Left renal pelvis (tissue), 4 donors: ENCODE measurements around the gene PRRT1. TPM values are rescaled to one million over a fixed set of nuclear protein-coding genes. Genes with fewer than 3 reads are reported as not detected.

Source experiments
- DNase-seq, 4 donors: peaks; one replicate each; pipeline ENCODE4 v3.0.0-alpha.2; 2013; ENCODE audit warnings: low read depth in 4 of 4, low spot score in 3 of 4
- polyA plus RNA-seq, 4 donors: library from polyadenylated mRNA; unstranded; fragments of 120-200 nt; gene quantifications; one replicate each; pipeline ENCODE4 v1.2.1, GENCODE V29; 2013; ENCODE audit not compliant: insufficient read length in 4 of 4

PRRT1 gene
- polyA plus RNA-seq, 4 donors = 2.5 to 5.4 (median 3.4) TPM

DNA sequence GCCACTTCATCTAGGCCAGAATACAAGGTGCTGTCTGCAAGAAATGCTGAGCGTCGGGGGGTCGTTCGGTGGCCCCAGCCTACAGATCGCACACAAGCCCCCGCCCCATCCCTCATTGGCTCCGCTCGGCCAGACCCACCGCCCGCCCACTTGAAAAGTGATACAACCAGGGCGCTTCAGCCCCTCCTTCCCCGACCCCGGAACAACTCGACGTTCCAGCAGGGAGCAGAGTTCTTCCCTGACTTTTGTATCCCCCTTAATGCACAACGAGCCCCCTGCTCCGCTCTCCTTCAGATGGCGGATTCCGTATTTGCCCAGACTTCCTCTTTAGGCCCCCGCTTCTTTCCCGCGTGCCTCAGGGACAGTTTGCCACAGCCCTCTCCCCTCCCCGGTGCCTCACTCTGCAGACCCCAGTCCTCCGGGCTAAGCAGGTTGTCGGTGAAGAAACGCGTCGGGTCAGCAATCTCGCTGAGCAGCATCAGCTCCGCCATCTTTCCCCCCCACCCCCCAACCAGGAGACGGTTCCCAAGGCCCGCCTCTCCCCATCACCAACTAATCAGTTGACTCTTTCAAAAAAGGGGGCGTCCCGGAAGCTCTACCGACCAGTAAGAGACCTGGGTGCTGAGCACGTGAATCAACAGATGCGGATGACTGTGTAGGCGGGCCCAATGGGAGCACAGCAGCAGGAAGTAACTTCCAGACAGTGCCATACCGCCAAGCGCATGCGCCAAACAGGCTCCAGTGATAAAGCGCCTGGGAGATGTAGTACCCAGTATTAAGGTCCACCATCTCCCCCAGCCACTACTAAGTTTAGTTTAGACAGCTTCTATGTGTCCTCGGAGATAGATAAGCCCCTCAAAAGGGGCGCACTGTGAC, 23.8 kb downstream of the PRRT1 start, which contains the start of gene ATF6B:
Gene ATF6B (minus strand): TSS at position 530 of the 876 bp plus-strand sequence. CDS start 39 bp downstream, at position 491.
- DNase-seq = peak; percentile 97 to 99 (median 98)

DNA sequence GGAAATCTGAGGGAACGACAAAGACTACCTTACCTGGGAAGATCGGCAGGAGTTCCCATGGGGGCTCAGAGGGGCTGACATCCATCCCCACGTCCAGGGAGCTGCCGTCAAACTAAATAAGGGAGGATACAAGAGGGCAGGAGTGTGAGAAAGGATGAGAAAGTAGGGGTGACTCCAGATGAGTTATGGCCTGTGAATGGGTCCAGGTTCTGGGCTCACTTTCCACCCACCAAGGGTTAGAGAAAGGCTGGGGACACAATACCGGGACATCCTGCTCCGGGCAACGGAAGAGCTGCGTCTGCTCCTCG, 24.4 kb downstream of the PRRT1 start:
- DNase-seq = no peak

- no peak for DNase-seq
These were observed 24.9 kb downstream of the PRRT1 start for GRCh38 chr6:32126880-32127279.

DNA sequence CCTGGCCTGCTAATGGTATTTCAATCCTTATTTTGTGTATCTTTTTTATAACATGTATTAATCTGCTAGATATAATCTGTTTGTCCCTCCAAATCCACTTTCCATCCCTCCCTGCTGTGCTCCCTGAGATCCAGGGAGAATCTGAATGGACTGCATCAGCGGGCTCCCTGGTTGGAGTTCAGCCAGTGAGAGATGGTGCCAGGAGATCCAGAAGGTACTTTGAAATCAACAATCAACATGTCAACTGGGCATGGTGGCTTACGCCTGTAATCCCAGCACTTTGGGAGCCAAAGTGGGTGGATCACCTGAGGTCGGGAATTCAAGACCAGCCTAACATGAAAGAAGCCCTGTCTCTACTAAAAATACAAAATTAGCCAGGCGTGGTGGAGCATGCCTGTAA, 28.1 kb downstream of the PRRT1 start:
- no peak for DNase-seq

- no peak for DNase-seq
These were observed 31.1 kb downstream of the PRRT1 start for GRCh38 chr6:32120573-32121059.

- peak in 2 of 4 donors; percentile 58 to 61 for DNase-seq
These were observed 32.7 kb downstream of the PRRT1 start for GRCh38 chr6:32118782-32119628.

DNA sequence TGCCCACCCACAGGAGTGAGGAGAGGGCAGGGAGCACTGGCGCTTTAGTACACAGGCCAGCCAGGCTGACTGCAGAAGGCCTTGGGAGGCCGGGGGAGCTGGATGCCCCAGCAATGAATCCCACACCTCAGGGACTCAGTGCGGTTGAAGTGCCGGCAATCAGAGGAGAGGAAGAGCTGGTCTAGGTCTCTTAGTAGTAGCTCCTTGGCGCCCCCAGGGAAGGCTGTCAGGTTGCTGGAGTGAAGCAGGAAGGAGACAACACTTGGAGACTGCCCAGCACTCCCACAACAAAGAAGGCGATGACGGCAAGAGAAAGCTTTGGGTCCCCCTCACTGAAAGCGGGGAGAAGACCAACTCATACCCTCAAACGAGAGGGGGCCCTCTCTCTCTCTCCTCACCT, 34.3 kb downstream of the PRRT1 start:
- no peak for DNase-seq

- DNase-seq = no peak
These were observed 35.1 kb downstream of the PRRT1 start for GRCh38 chr6:32116674-32117073.

GRCh38 chr6:32115623-32116022, 36.1 kb downstream of the PRRT1 start:
- no peak for DNase-seq

DNA sequence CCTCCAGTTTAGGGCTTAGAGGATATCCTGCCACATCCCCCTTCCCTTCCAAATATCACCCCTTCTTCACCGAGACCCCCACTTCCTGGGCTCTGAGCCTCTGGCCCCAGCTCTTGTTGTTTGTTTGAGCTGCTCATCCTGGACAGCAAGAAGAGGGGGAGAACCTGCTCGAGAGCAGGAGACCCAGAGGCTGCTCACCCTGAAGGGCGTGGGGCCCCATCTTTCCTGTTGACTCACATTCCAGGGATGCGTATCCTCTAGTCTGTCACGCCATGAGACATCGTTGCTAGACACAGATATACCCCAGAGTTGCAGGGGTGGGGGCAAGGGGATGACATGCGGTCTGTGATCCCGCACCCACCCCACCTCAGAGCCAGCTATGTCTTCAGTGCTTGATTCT, 36.9 kb downstream of the PRRT1 start:
- DNase-seq = no peak

DNA sequence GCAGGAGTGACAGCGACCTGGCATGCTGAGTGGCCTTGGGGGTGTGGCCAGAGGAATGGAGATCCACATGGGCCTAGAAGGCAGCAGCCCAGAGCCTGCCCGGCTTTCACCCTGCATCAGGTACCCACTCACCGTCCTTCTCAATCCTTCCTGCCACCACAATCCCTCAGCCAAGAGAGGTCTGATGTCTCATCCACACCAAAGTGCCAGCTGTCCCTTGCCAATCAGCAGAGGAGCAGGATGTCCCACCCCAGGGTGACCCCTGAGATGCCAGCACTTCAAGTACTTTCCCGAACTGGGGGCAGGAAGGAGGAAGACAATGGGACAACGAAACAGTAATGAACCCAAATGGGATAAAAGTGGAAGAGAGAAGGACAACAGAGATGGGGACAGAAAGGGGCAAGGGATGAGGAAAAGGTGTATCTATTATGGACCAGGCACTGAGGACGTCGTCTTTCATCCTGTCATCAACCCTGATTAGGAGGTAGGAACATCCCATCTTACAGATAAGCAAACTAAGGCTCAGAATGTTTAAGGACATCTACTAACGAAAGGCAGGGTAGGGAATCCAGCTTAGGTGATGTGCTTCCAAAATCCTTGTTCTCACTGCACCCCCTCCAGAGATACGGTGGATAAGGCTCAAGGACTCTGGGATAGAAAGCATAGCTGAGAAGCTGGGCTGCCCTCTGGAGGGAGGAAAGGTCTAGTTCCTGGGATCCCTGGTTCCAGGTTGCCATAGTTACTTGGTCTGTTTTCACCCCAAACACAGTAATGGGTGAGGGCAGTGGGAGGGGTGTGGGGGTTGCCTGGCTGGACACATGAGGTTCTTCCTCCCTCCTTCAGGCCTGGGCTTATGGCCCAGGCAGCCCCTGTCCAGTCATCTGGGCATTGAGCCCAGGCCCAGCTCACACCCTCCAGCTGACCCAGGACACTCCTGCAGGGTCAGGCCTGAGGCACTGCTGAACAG, 38.1 kb downstream of the PRRT1 start:
- DNase-seq = no peak

DNA sequence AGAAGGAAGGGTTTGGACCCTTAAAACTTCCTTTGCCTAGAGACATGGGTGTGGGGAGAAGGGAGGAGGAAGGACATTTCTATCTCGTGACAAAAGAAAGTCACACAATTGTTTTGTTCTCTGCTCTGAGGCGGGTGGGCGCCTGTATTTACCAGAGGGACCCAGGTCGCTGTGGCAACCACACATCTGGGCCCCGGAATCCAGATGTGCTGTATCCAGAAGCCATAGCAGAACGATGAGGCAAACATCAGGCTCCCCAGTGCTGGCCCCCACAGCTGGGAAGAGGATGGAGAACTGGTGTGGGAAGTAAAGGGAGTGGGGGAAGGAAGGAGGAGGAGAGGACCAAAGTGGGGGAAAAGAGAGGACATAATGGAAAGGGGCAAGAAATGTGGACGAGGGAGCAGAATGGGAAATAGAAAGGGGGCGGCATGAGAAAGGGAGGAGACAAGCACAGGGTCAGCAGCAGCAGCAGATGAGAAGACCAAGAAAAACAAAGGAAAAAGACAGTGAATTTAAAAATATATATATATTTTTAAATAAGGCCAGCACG, 39.2 kb downstream of the PRRT1 start:
- DNase-seq = no peak

- DNase-seq = no peak
These were observed 40.2 kb downstream of the PRRT1 start for GRCh38 chr6:32111424-32112066.

DNA sequence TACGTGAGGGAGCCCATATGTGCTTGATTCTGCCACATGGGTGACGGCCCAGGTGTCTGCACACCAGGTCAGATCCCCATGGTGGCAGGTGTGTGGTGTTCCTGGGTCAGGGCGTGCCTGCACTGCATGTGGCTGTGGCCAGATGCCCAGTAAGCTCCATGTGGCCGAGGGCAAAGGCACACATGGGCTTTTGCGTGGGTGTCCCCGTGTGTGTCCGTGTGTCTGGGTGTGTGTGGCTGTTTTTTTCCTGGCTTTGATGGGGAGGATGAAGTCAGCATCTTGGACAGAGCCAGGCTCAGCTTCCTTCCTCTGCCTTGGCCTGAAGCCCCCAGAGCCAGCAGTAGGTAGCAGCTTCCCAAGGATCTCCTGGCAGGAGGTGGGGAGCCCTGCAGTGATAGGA, 41.1 kb downstream of the PRRT1 start:
- no peak for DNase-seq

- no peak for DNase-seq
These were observed 42.0 kb downstream of the PRRT1 start for GRCh38 chr6:32109765-32110160.

DNA sequence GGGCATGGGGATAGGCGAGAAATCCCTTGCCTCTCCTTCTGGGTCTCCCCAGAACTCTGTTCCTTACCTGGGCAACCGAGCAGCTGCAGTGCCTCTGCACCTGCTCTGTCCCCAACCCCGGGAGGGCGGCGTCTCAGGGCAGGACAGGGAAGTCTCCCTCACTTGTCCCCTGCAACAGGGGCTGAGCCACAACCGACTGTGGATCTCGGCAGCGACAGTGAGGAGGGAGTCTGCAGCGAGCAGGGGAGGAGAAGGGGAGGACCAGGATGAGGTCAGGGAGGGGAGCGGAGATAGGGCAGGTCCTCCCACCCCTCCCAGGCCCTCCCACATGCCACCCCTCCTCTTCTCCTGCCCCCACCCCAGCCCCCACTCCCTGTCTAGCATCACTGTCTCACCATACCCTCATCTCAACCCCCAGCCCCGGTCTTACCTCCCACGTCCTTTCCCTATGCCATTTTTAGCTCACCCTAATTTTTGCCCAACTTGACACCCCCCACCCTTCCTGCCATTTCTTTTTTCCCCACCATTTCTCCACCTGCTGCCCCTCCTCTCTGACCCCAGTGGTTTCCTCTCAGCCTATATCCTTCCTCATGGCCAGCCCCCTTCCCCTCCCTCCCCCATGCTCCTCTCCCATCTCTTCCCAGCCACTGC, 42.5 kb downstream of the PRRT1 start, which contains the start of gene TNXB:
Gene TNXB (minus strand): TSS at position 225 of the 651 bp plus-strand sequence. CDS start 11,140 bp downstream, outside the sequence.
- no peak for DNase-seq

GRCh38 chr6:32108727-32109113, 43.0 kb downstream of the PRRT1 start:
- DNase-seq = no peak

- DNase-seq = no peak
These were observed 43.6 kb downstream of the PRRT1 start for GRCh38 chr6:32108094-32108627.

DNA sequence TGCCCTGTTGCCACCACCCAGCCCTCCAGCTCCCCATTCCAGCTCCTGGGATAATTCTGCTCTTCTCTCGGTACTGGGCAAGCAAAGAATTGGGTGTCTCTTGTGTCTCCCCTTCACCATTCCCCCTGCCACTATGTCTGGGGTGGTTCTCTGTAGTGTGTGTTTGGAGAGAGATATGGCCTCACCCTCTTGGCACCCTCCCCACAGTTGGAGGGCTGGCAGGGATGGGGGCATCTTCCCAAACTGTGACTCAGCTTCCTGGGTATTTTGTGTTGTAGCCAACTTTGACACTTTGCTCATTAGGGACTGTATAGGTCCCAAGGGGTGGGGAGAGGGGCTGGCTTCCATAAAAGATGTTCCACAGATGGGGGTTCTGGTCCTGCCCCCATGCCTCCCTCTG, 44.3 kb downstream of the PRRT1 start:
- DNase-seq = no peak
